ENCODE data around the gene ADD1.

Gene ADD1

DNA sequence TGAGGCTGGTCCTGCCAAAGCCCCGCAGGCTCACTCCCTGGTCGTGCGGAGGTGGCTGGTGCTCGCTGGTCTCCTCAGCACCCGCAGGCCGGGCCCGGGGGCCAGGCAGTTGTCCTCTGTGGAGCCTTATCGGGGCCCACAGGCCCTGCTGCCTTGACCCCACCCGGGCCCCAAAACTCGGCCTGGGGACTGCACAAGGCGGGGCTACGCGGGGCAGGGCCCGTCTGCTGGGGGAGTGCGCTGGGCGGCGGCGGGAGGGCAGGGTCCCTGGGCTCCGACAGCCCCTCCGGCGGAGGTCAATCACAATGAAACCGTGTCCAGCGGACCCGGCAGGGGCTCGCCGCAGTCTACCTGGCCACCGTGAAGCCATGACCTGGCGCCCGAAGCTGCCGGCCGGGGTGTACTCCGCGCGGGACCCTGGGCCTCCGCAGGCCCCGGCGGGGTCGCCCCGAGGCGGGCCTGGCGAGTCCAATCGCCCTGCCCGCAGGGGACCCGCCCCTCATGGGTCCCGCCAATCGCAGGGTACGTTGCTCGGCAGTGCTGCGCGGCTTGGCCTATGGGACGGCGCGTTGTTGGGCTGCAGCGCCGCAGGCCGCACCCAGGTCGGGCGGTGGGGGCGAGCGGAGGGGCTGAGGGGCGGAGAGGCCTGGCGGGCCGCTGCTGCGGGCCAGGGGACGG lies at the start of gene ADD1:
TSS of gene ADD1 (plus strand) at position 582 of the 678 bp plus-strand sequence. CDS start 32,072 bp downstream, outside the sequence.
- DNase-seq (ENCODE audit: low spot score), result peak; percentile 88

GRCh38 chr4:2794486-2795299 lies 49.0 kb upstream of the ADD1 start:
- DNase-seq (ENCODE audit: low spot score), result no peak

- DNase-seq (ENCODE audit: low spot score), result no peak
Measured at GRCh38 chr4:2795300-2795892, 48.2 kb upstream of the ADD1 start.

GRCh38 chr4:2795893-2796848 lies 47.5 kb upstream of the ADD1 start:
- peak; percentile 85 for DNase-seq (ENCODE audit: low spot score)

DNA sequence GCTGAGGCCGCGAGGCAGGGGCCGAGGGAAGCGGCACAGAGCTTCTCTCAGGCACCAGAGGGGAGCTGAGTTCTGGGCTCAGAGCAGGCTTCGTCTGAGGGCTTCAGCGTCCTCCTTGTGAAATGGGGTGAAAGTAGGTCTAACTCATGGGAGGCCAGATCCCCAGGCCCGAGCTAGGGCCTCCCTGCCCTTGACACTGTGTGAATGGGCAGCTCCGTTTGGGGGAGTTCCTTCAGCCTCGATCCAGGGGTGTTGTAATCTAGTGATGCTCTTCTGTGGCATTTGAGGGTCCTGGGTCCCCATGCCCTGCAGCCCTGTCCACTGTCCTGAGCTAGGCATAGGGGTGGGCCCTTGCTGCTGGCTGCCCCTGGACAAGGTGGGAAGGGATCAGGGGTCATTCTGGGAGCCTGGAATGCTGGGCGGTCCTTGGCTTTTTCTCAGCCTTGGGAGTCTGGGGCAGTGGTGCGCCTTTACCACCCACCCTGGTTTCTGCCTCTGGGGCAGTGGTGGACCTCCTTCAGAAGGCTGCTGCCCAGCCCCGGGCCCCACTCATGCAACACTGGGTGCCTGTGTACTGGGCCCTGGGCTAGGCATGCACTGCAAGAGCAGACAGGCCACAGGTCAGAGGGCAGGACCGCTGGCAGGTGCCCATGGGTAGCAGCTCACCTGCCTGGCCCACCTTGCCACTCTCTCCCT lies 46.6 kb upstream of the ADD1 start:
- DNase-seq (ENCODE audit: low spot score), result no peak

GRCh38 chr4:2797545-2798305 lies 45.9 kb upstream of the ADD1 start:
- no peak for DNase-seq (ENCODE audit: low spot score)

DNA sequence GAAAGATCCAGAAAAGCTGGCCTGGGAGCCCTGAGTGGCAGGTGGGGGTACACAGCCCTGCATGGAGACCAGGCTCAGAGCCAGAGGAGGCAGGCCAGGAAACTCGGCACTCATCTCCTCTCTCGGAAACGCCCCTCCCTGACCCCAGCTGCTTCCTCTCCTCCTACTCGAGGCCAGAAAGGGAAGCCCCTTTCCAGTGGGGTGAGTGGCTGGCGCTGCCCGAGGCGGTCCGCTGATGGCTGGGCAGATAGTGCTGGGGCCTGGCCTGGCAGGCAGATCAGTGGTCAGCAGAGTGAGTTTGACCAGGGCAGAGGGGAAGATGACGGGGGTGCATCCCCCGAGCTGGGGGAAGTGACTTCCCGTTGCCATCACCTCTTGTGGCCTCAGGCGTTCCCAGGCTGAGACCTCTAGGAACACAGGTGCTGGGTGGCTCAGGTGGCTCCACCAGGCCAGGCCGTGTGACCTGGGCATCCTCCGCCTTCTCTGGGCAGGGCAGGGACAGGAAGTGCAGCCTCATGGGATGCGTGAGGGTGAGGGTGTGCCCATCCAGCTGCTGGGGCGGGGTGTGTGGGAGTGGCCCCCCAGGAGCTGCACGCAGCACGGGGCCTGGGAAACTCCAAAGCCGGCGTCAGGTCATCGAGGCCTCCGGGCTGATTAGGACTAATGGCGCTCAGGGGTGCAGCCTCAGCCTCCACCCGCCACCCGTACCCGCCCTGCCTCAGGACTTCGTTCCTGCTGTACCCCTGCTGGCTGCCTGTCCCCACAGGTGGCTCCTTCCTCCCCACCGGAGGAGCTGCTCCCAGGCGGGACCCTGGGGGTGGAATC lies 45.0 kb upstream of the ADD1 start:
- DNase-seq (ENCODE audit: low spot score), result peak; percentile 48

GRCh38 chr4:2799224-2799911 lies 44.3 kb upstream of the ADD1 start:
- DNase-seq (ENCODE audit: low spot score), result no peak

DNA sequence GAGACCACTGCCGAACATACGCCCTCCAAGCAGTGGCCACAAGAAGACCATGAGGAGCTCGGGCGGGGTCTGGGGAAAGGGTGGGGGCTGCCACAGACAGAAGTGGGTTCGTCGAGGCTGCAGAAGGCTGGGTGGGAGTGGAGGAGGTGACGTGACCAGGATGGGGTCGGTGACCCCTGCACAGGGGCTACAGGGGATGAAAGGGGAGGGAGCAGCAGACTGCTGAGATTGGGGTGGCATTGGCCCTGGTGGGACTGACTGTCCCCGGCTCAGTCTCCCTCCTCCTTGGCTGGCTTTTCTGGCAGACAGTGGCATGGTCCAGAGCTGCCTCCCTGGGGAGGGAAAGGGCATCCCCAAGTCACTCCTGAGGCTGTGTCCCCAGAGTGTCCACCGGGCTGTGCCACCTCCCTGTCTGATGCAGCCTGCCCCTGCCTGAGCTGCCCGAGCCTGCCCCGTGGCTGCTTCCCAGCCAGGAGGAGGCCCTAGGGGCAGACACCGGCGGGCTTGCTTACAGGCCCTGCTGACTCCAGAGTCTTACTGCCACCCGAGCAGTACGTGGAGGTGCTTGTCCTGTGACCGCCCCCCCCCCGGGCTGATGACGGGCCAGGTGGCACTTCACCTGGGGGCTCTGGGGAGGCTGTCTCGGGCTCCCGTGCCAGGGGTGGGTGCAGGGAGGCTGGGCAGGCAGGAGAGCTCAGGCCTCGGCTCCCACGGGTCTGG lies 43.5 kb upstream of the ADD1 start:
- no peak for DNase-seq (ENCODE audit: low spot score)

GRCh38 chr4:2800691-2801596 lies 42.7 kb upstream of the ADD1 start:
- DNase-seq (ENCODE audit: low spot score), result no peak

DNA sequence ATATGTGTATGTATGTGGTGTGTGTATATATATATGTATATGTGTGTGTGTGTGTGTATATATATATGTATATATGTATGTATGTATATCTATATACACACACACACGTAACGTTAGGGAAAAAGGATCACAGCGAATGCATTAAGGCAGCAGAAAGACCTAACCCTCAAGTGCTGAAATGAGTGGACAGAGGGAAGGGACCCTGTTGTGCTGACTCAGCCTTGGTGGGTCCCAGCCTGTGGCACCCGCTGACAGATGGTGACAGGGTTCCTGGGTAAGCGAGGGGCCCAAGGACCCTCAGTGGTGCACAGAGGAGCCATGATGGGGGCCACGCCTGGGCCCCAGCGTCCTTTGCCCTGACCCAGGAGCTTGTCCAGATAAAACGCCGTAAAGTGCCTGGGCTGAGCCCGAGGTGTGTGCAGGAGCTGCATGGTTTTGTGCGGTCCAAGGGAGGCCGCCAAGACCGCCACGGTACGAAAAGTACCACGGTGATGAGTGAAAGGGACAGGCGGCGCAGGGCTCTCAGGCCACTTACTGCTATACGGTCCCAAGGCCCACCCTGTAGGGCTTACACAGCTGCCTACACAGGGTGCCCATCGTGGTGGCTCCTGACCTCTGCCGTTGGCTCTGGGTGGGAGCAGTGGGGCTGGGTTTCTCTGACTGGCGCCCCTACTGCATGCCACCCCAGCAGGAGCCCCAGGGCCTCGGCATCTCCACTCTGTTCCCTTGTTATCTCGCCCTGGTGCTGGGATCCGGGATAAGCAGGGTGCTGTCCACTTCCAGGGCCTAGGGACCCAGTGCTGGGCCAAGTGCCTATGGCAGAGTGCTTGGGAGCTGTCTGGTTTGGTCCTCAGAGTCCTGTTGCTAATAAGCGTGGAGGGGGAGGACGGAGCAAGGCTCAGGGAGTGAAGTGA lies 40.8 kb upstream of the ADD1 start:
- no peak for DNase-seq (ENCODE audit: low spot score)

GRCh38 chr4:2803624-2804448 lies 39.8 kb upstream of the ADD1 start:
- DNase-seq (ENCODE audit: low spot score), result peak; percentile 50

GRCh38 chr4:2804449-2804972 lies 39.1 kb upstream of the ADD1 start:
- no peak for DNase-seq (ENCODE audit: low spot score)

- DNase-seq (ENCODE audit: low spot score), result no peak
Measured at GRCh38 chr4:2804973-2805501, 38.6 kb upstream of the ADD1 start.

Data from LoVo (cell line).